Natural killer cell treated with Interleukin-12 subunit alpha and Interleukin-12 subunit beta and Interleukin-15 and Interleukin-18, amount 100 ng/mL, for 72 hours (primary cell): ENCODE measurements around the gene SDK1. TPM values are rescaled to one million over a fixed set of nuclear protein-coding genes. Genes with fewer than 3 reads are reported as not detected.

ENCODE experiments used
- ATAC-seq, 2 donors: fragments of 150-1000 bp; cut with Tn5 transposase in 1 of 2; sonication (Bioruptor Pico), chemical (Tn5 transposase) in 1 of 2; 2 replicates each; pipeline ENCODE4 v1.10.0; 2021
- DNase-seq: peaks from one replicate; pipeline ENCODE4 v3.0.0; 2022; ENCODE audit warnings: low spot score
- H3K27ac Mint-ChIP-seq, 2 donors: 1 replicate in 1 of 2; 2 replicates in 1 of 2; pipeline ENCODE4 v1.8.0; 2022; ENCODE audit warnings: mixed read lengths in 2 of 2, mild to moderate bottlenecking in 1 of 2, moderate library complexity in 1 of 2
- H3K27me3 Mint-ChIP-seq, 2 donors: 1 replicate in 1 of 2; 2 replicates in 1 of 2; pipeline ENCODE4 v1.8.0; 2022; ENCODE audit warnings: mixed read lengths in 2 of 2
- H3K36me3 Mint-ChIP-seq: one replicate; pipeline ENCODE4 v1.8.0; 2022; ENCODE audit warnings: mixed read lengths
- H3K4me1 Mint-ChIP-seq, 2 donors: 1 replicate in 1 of 2; 2 replicates in 1 of 2; pipeline ENCODE4 v1.8.0; 2022; ENCODE audit warnings: low read depth in 2 of 2, mixed read lengths in 2 of 2, mild to moderate bottlenecking in 1 of 2
- H3K4me3 Mint-ChIP-seq: one replicate; pipeline ENCODE4 v1.8.0; 2022; ENCODE audit warnings: mixed read lengths
- H3K9me3 Mint-ChIP-seq: 2 replicates; pipeline ENCODE4 v1.8.0; 2022; ENCODE audit warnings: mixed read lengths
- total RNA-seq, 2 donors: library from RNA; stranded (reverse); gene quantifications; one replicate each; pipeline ENCODE4 v1.2.3, GENCODE V29; 2022

Gene SDK1
- total RNA-seq, 2 donors from 2014 or later: 0.20 to 0.40 TPM

- Mint-ChIP-seq H3K27ac (no peak overlapping the region), H3K36me3 (no peaks in the 10 kb centered on the region)
Measured at GRCh38 chr7:3537210-3537875, 236.3 kb downstream of the SDK1 start.

GRCh38 chr7:3538041-3538440 is 237.0 kb downstream of the SDK1 start:
- H3K9me3 Mint-ChIP-seq: no peaks in the 10 kb centered on the region
- peaks cover 8 to 19% of the 10 kb centered on the region in 2 donors for H3K27me3 Mint-ChIP-seq
- no peaks in the 10 kb centered on the region for H3K4me1 Mint-ChIP-seq
- H3K27ac Mint-ChIP-seq: no peak overlapping the region
- no peak overlapping the region for H3K4me3 Mint-ChIP-seq
- DNase-seq (no peak), ATAC-seq (no peak)
- no peaks in the 10 kb centered on the region for H3K36me3 Mint-ChIP-seq

More at GRCh38 chr7:3537210-3537875, 236.3 kb downstream of the SDK1 start:
- ATAC-seq (no peak), DNase-seq (no peak)
- no peaks in the 10 kb centered on the region for H3K4me1 Mint-ChIP-seq
- no peaks in the 10 kb centered on the region for H3K9me3 Mint-ChIP-seq
- H3K27me3 Mint-ChIP-seq: peaks cover 7 to 25% of the 10 kb centered on the region in 2 donors
- no peak overlapping the region for H3K4me3 Mint-ChIP-seq

DNA sequence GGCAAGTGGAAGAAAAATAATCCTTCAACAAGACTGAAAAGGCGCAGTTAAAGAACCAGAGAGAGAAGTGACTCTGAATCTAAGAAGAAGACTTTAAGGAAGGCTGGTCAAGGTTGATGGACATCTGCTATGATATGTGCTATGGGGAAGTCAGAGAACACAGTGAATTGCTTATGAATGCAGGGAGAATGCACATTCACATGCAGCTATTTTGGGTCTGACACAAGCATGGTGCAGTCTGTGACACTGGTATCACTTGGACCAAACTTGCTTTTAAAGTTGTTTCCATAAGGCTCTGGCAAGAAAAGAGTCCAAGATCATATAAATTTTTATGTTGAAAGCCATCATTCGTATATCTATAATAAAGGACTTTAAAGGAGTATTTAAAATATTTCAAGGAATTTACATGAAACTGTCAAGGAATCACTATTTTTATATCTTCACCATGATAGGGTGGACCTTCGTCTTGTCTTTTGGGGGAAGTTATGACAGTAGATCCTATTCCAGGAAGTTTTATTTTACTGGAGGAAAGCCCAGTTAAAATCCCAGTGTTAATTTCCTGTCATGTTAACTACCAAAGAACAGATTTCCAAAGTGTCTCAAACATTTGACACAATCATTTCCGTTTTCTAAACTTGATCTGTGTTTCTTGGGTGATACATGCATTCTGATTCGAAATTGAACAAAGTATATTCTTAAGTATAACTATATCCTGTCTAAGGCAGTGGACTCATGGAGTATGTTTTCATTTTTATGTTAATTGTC is 239.6 kb downstream of the SDK1 start:
- no peak overlapping the region for H3K4me3 Mint-ChIP-seq
- no peak for DNase-seq
- no peaks in the 10 kb centered on the region for H3K36me3 Mint-ChIP-seq
- no peak for ATAC-seq
- H3K27me3 Mint-ChIP-seq: peaks cover 15 to 31% of the 10 kb centered on the region in 2 donors
- no peaks in the 10 kb centered on the region for H3K9me3 Mint-ChIP-seq
- no peak overlapping the region for H3K27ac Mint-ChIP-seq
- H3K4me1 Mint-ChIP-seq: no peaks in the 10 kb centered on the region

DNA sequence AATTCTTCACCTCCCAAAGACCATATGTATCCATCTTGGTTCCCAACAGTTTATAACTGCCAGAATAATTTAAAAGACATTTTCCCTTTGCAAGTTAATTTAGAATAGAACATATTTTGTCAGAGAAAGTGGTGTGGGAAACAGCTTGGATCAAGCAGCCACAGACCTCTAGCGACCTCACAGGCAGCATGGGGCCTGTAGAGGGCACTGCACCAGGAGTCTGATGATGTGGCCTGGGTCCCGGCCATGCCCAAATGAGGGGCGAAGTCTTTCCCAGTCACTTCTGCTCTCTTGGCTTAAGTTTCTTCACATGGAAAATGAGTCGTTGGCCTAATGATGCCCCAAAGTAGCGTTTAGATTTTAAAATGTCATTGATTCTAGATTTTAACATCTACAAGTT is 243.2 kb downstream of the SDK1 start:
- Mint-ChIP-seq H3K9me3 (no peaks in the 10 kb centered on the region), H3K36me3 (no peaks in the 10 kb centered on the region), H3K4me1 (no peaks in the 10 kb centered on the region), H3K27me3 (peaks cover 29 to 50% of the 10 kb centered on the region in 2 donors), H3K4me3 (no peak overlapping the region), H3K27ac (no peak overlapping the region)
- no peak for DNase-seq
- no peak for ATAC-seq

- no peak for ATAC-seq
- H3K9me3 Mint-ChIP-seq: no peaks in the 10 kb centered on the region
- DNase-seq: no peak
- no peak overlapping the region for H3K27ac Mint-ChIP-seq
- no peaks in the 10 kb centered on the region for H3K4me1 Mint-ChIP-seq
- H3K4me3 Mint-ChIP-seq: no peak overlapping the region
- H3K27me3 Mint-ChIP-seq: peaks cover 34 to 60% of the 10 kb centered on the region in 2 donors
- no peaks in the 10 kb centered on the region for H3K36me3 Mint-ChIP-seq
Measured at GRCh38 chr7:3548815-3549214, 247.8 kb downstream of the SDK1 start.

- Mint-ChIP-seq H3K4me3 (no peak overlapping the region), H3K36me3 (no peaks in the 10 kb centered on the region), H3K4me1 (no peaks in the 10 kb centered on the region), H3K27ac (no peak overlapping the region), H3K27me3 (peaks cover 40 to 60% of the 10 kb centered on the region in 2 donors), H3K9me3 (no peaks in the 10 kb centered on the region)
- no peak for ATAC-seq
- no peak for DNase-seq
Measured at GRCh38 chr7:3549601-3550000, 248.5 kb downstream of the SDK1 start.

DNA sequence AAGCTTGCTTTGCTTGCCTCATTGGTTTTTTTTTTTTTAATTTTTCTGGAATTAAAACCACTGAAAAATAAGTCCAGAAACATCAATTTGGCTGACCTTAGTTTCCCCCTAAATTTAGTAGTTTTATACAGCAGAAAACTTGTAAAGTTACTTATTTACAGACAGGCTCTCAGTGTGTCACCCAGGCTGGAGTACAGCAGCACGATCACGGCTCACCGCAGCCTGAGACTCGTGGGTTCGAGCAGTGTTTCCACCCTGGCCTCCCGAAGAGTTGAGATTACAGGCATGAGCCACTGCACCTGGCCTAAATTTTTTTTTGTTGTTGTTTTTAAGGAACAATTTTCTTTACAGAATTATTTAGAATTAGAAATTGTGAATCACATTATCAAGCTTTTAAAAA is 250.5 kb downstream of the SDK1 start:
- Mint-ChIP-seq H3K36me3 (no peaks in the 10 kb centered on the region), H3K4me1 (no peaks in the 10 kb centered on the region), H3K27me3 (peaks cover 40 to 66% of the 10 kb centered on the region in 2 donors), H3K9me3 (no peaks in the 10 kb centered on the region), H3K4me3 (no peak overlapping the region), H3K27ac (no peak overlapping the region)
- DNase-seq (no peak), ATAC-seq (no peak)

GRCh38 chr7:3552499-3552898 is 251.4 kb downstream of the SDK1 start:
- DNase-seq (no peak), ATAC-seq (no peak)
- H3K27ac Mint-ChIP-seq: no peak overlapping the region
- H3K27me3 Mint-ChIP-seq: peaks cover 35 to 69% of the 10 kb centered on the region in 2 donors
- H3K9me3 Mint-ChIP-seq: no peaks in the 10 kb centered on the region
- H3K4me3 Mint-ChIP-seq: no peak overlapping the region
- H3K4me1 Mint-ChIP-seq: no peaks in the 10 kb centered on the region
- no peaks in the 10 kb centered on the region for H3K36me3 Mint-ChIP-seq

GRCh38 chr7:3558400-3558799 is 257.3 kb downstream of the SDK1 start:
- Mint-ChIP-seq H3K27ac (no peak overlapping the region), H3K9me3 (no peaks in the 10 kb centered on the region), H3K27me3 (peaks cover 25 to 65% of the 10 kb centered on the region in 2 donors), H3K4me3 (no peak overlapping the region), H3K36me3 (no peaks in the 10 kb centered on the region), H3K4me1 (no peaks in the 10 kb centered on the region)
- no peak for ATAC-seq
- DNase-seq: no peak

- DNase-seq (no peak), ATAC-seq (no peak)
- no peaks in the 10 kb centered on the region for H3K9me3 Mint-ChIP-seq
- peaks cover 20 to 67% of the 10 kb centered on the region in 2 donors for H3K27me3 Mint-ChIP-seq
- no peaks in the 10 kb centered on the region for H3K4me1 Mint-ChIP-seq
- H3K4me3 Mint-ChIP-seq: no peak overlapping the region
- no peak overlapping the region for H3K27ac Mint-ChIP-seq
- no peaks in the 10 kb centered on the region for H3K36me3 Mint-ChIP-seq
Measured at GRCh38 chr7:3559278-3559677, 258.2 kb downstream of the SDK1 start.

- ATAC-seq (no peak), DNase-seq (no peak)
- H3K9me3 Mint-ChIP-seq: no peaks in the 10 kb centered on the region
- no peaks in the 10 kb centered on the region for H3K36me3 Mint-ChIP-seq
- H3K27me3 Mint-ChIP-seq: peaks cover 18 to 63% of the 10 kb centered on the region in 2 donors
- no peak overlapping the region for H3K27ac Mint-ChIP-seq
- no peak overlapping the region for H3K4me3 Mint-ChIP-seq
- no peaks in the 10 kb centered on the region for H3K4me1 Mint-ChIP-seq
Measured at GRCh38 chr7:3560495-3560894, 259.4 kb downstream of the SDK1 start.

- Mint-ChIP-seq H3K36me3 (no peaks in the 10 kb centered on the region), H3K4me1 (no peaks in the 10 kb centered on the region), H3K27me3 (peaks cover 16 to 51% of the 10 kb centered on the region in 2 donors), H3K4me3 (no peak overlapping the region), H3K9me3 (no peaks in the 10 kb centered on the region), H3K27ac (no peak overlapping the region)
- DNase-seq (no peak), ATAC-seq (no peak)
Measured at GRCh38 chr7:3561932-3562331, 260.9 kb downstream of the SDK1 start.

DNA sequence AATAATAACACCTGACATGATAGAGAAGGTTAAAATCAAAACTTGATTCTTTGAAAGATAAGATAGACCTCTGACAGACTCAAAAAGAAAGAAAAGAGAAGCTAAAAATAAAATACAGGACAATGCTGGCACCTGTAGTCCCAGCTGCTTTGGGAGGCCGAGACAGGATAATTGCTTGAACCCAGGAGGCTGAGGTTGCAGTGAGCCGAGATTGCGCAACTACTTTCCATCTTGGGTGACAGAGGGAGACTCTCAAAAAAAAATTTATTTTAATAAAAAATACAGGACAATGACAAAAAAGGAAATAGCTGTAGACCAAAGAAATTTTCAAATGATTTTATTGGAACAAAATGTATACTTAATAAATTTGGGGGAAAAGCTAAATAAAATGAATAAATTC is 263.2 kb downstream of the SDK1 start:
- no peak overlapping the region for H3K4me3 Mint-ChIP-seq
- H3K9me3 Mint-ChIP-seq: no peaks in the 10 kb centered on the region
- peaks cover 14 to 48% of the 10 kb centered on the region in 2 donors for H3K27me3 Mint-ChIP-seq
- H3K36me3 Mint-ChIP-seq: no peaks in the 10 kb centered on the region
- no peak for ATAC-seq
- no peak for DNase-seq
- no peak overlapping the region for H3K27ac Mint-ChIP-seq
- no peaks in the 10 kb centered on the region for H3K4me1 Mint-ChIP-seq

- Mint-ChIP-seq H3K4me1 (no peaks in the 10 kb centered on the region), H3K27me3 (peaks cover 7 to 38% of the 10 kb centered on the region in 2 donors), H3K4me3 (no peak overlapping the region), H3K9me3 (no peaks in the 10 kb centered on the region), H3K36me3 (no peaks in the 10 kb centered on the region), H3K27ac (no peak overlapping the region)
- DNase-seq (no peak), ATAC-seq (no peak)
Measured at GRCh38 chr7:3568516-3568915, 267.5 kb downstream of the SDK1 start.
